HepG2 (cell line): ENCODE data around the gene PRSS36. TPM values are rescaled to one million over a fixed set of nuclear protein-coding genes. Genes with fewer than 3 reads are reported as not detected.

Experiments
- ARNT ChIP-seq: fragments of 450-650 bp; IDR thresholded peaks from 2 replicates; pipeline ENCODE4 v1.6.1; 2017
- DMAP1 ChIP-seq: IDR thresholded peaks from 2 replicates; pipeline ENCODE4 v1.6.1; 2016
- DPF2 ChIP-seq: sonication (generic); formaldehyde crosslinking; IDR thresholded peaks from 2 replicates; pipeline ENCODE4 v1.4.0; 2020; ENCODE audit warnings: mild to moderate bottlenecking, low read depth, missing genetic modification reagents, borderline replicate concordance
- FOXA3 ChIP-seq: IDR thresholded peaks from 2 replicates; pipeline ENCODE4 v1.6.1; 2016; ENCODE audit warnings: missing genetic modification reagents, missing compliant biosample characterization
- GZF1 ChIP-seq: sonication (generic); formaldehyde crosslinking; IDR thresholded peaks from 2 replicates; pipeline ENCODE4 v1.5.1; 2020; ENCODE audit warnings: mild to moderate bottlenecking, missing genetic modification reagents
- HNF4G ChIP-seq, 2 experiments: sonication (generic) in 1 of 2; formaldehyde crosslinking in 1 of 2; IDR thresholded peaks; 2 replicates each; pipeline versions ENCODE4 v1.4.0 to v1.6.1; 2011 to 2020; ENCODE audit warnings: borderline replicate concordance in 2 of 2, low read depth in 2 of 2, mild to moderate bottlenecking in 2 of 2, low read length in 1 of 2, missing genetic modification reagents in 1 of 2, moderate library complexity in 1 of 2
- IKZF4 ChIP-seq: sonication (generic); formaldehyde crosslinking; IDR thresholded peaks from 2 replicates; pipeline ENCODE4 v1.5.1; 2020; ENCODE audit warnings: borderline replicate concordance, mild to moderate bottlenecking, low read depth, missing genetic modification reagents; ENCODE audit errors: not compliant biosample characterization
- NR2C2 ChIP-seq: sonication (generic); formaldehyde crosslinking; IDR thresholded peaks from 2 replicates; pipeline ENCODE4 v1.4.0; 2020; ENCODE audit warnings: missing genetic modification reagents, mild to moderate bottlenecking, moderate library complexity, borderline replicate concordance
- ZNF44 ChIP-seq: sonication (generic); formaldehyde crosslinking; IDR thresholded peaks from 2 replicates; pipeline ENCODE4 v1.5.1; 2020; ENCODE audit warnings: mild to moderate bottlenecking, missing genetic modification reagents
- ZNF777 ChIP-seq: sonication (generic); formaldehyde crosslinking; IDR thresholded peaks from 2 replicates; pipeline ENCODE4 v1.4.0; 2020; ENCODE audit warnings: missing genetic modification reagents
- polyA plus RNA-seq, 8 experiments: library from polyadenylated mRNA; depleted of rRNA in 3 of 8; stranded (reverse) in 7 of 8; unstranded in 1 of 8; fragments of >200 nt; fragmentation: Illumina TruSeq in 4 of 8; extraction: Trizol in 4 of 8; gene quantifications; 2 replicates each; pipeline versions ENCODE4 v1.2.1 to v1.2.3, GENCODE V29; 2011 to 2016; ENCODE audit warnings: low read depth in 4 of 8, missing spikeins in 1 of 8, mixed read lengths in 1 of 8; ENCODE audit not compliant: insufficient read depth in 1 of 8
- total RNA-seq, 5 experiments: library from RNA; depleted of rRNA; stranded (reverse); fragments of >200 nt; fragmentation: Illumina TruSeq; extraction: Trizol; gene quantifications; 2 replicates each; pipeline ENCODE4 v1.2.3, GENCODE V29; 2016; ENCODE audit warnings: low read depth in 1 of 5
- TF ChIP-seq, protein P1 (sequence below): sonication (generic); formaldehyde crosslinking; IDR thresholded peaks from 2 replicates; pipeline ENCODE4 v1.4.0; 2020; ENCODE audit warnings: mild to moderate bottlenecking, missing genetic modification reagents
- TF ChIP-seq, protein P2 (sequence below): sonication (generic); formaldehyde crosslinking; IDR thresholded peaks from 2 replicates; pipeline ENCODE4 v1.4.0; 2020; ENCODE audit warnings: missing genetic modification reagents
- TF ChIP-seq, protein P3 (sequence below): IDR thresholded peaks from 2 replicates; pipeline ENCODE4 v1.6.1; 2012; ENCODE audit warnings: inconsistent platforms
- TF ChIP-seq, protein P4 (sequence below): IDR thresholded peaks from 2 replicates; pipeline ENCODE4 v1.6.1; 2016; ENCODE audit warnings: low read depth, missing genetic modification reagents, missing compliant biosample characterization

The PRSS36 gene
- total and polyA plus RNA-seq, 2 of the 13 experiments (the other 11 are each of a cell fraction or from before 2014, with no cell fraction given), result 1.5 to 2.1 TPM

DNA sequence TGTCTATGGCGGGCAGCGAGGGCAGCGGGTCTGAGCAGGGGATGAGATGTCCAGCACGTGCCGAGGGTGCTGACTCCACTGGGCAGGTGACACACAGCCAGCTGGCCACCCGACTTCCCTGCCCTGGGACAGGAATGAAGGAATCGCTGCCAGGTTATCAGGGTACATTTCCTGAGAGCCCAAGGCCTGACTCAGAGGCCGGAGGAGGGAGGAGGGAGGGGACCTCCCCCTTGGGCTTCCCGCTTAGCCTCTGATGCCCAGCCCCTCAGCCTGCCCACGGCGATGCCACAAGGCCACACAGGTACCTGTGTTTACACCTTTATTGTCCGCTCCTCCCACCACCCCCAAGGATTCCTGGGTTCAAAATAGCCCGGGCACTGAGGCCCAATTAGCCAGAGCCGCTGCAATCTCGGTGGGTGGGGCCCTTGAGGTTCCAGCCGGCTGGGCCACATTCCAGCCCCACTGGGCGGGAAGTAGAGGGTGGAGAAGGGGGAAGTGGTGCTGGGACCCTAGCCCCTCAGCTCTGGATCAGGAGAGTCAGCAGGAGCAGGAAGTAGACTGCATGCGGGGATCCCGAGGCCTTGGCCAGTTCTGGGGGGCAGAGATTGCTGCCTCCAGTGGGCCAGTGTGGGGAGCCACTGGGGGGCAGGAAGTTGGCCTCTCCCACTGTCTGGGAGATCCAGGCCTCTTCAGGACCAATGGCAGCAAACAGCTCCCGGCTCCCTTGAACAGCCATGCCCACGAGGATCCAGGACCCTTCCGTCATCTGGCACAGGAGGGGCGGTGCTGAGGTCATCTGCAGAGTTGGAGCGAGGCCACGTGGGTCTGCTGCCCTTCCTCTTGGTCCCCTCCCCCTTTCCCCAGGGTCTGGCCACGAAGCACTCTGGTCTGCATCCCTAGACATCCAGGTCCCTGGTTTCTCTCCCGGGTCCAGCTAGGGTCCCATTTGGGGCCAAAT lies 11.0 kb downstream of the PRSS36 start (continued):
- TF ChIP-seq, protein P1, sequence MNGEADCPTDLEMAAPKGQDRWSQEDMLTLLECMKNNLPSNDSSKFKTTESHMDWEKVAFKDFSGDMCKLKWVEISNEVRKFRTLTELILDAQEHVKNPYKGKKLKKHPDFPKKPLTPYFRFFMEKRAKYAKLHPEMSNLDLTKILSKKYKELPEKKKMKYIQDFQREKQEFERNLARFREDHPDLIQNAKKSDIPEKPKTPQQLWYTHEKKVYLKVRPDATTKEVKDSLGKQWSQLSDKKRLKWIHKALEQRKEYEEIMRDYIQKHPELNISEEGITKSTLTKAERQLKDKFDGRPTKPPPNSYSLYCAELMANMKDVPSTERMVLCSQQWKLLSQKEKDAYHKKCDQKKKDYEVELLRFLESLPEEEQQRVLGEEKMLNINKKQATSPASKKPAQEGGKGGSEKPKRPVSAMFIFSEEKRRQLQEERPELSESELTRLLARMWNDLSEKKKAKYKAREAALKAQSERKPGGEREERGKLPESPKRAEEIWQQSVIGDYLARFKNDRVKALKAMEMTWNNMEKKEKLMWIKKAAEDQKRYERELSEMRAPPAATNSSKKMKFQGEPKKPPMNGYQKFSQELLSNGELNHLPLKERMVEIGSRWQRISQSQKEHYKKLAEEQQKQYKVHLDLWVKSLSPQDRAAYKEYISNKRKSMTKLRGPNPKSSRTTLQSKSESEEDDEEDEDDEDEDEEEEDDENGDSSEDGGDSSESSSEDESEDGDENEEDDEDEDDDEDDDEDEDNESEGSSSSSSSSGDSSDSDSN, result no peak; the same call in 1 of the 2 replicates
- TF ChIP-seq, protein P2, sequence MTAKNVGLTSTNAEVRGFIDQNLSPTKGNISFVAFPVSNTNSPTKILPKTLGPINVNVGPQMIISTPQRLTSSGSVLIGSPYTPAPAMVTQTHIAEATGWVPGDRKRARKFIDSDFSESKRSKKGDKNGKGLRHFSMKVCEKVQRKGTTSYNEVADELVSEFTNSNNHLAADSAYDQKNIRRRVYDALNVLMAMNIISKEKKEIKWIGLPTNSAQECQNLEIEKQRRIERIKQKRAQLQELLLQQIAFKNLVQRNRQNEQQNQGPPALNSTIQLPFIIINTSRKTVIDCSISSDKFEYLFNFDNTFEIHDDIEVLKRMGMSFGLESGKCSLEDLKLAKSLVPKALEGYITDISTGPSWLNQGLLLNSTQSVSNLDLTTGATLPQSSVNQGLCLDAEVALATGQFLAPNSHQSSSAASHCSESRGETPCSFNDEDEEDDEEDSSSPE (CRISPR knock-in tag), result peak; percentile 74
- peak; percentile 20 for TF ChIP-seq IKZF4 (CRISPR knock-in tag)
- no peak for TF ChIP-seq ARNT
- TF ChIP-seq DPF2, result no peak
- TF ChIP-seq, protein P3, sequence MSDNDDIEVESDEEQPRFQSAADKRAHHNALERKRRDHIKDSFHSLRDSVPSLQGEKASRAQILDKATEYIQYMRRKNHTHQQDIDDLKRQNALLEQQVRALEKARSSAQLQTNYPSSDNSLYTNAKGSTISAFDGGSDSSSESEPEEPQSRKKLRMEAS, result peak; percentile 78
- TF ChIP-seq ZNF44, result no peak
- peak; percentile 23; the same call in 1 of the 2 replicates for TF ChIP-seq ZNF777
- no peak; the same call in 1 of the 2 replicates for TF ChIP-seq FOXA3 (CRISPR knock-in tag)
- no peak for TF ChIP-seq HNF4G (IDR thresholded peaks at IDR 0.05; ENCODE audit: borderline replicate concordance, low read depth, low read length)
- TF ChIP-seq HNF4G (CRISPR knock-in tag; IDR thresholded peaks at IDR 0.05; ENCODE audit: borderline replicate concordance, low read depth), result 0 out of 2 replicates have a peak, but pooled peaks have one; percentile 18
- TF ChIP-seq, protein P4, sequence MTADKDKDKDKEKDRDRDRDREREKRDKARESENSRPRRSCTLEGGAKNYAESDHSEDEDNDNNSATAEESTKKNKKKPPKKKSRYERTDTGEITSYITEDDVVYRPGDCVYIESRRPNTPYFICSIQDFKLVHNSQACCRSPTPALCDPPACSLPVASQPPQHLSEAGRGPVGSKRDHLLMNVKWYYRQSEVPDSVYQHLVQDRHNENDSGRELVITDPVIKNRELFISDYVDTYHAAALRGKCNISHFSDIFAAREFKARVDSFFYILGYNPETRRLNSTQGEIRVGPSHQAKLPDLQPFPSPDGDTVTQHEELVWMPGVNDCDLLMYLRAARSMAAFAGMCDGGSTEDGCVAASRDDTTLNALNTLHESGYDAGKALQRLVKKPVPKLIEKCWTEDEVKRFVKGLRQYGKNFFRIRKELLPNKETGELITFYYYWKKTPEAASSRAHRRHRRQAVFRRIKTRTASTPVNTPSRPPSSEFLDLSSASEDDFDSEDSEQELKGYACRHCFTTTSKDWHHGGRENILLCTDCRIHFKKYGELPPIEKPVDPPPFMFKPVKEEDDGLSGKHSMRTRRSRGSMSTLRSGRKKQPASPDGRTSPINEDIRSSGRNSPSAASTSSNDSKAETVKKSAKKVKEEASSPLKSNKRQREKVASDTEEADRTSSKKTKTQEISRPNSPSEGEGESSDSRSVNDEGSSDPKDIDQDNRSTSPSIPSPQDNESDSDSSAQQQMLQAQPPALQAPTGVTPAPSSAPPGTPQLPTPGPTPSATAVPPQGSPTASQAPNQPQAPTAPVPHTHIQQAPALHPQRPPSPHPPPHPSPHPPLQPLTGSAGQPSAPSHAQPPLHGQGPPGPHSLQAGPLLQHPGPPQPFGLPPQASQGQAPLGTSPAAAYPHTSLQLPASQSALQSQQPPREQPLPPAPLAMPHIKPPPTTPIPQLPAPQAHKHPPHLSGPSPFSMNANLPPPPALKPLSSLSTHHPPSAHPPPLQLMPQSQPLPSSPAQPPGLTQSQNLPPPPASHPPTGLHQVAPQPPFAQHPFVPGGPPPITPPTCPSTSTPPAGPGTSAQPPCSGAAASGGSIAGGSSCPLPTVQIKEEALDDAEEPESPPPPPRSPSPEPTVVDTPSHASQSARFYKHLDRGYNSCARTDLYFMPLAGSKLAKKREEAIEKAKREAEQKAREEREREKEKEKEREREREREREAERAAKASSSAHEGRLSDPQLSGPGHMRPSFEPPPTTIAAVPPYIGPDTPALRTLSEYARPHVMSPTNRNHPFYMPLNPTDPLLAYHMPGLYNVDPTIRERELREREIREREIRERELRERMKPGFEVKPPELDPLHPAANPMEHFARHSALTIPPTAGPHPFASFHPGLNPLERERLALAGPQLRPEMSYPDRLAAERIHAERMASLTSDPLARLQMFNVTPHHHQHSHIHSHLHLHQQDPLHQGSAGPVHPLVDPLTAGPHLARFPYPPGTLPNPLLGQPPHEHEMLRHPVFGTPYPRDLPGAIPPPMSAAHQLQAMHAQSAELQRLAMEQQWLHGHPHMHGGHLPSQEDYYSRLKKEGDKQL (CRISPR knock-in tag), result no peak
- peak; percentile 43; the same call in 1 of the 2 replicates for TF ChIP-seq DMAP1 (CRISPR knock-in tag)
- peak; percentile 49; the same call in 1 of the 2 replicates for TF ChIP-seq NR2C2 (CRISPR knock-in tag)
- TF ChIP-seq GZF1 (CRISPR knock-in tag), result no peak
